RWPE1 (cell line): ENCODE measurements around the gene CTDSP1.

Source experiments
- CTCF ChIA-PET: fragments of 350-600 bp; sonication (Branson Sonifier 250); formaldehyde crosslinking; extraction: SDS; loops from one replicate; lab custom pipeline; 2021; lab: Yijun Ruan, JAX
- POLR2A ChIA-PET: fragments of 400-600 bp; formaldehyde crosslinking; extraction: SDS; loops from one replicate; lab custom pipeline; 2020; ENCODE audit warnings: antibody characterized with exemption; ENCODE audit not compliant: low non-redundant PET; lab: Yijun Ruan, JAX
- DNase-seq: peaks from one replicate; pipeline ENCODE4 v3.0.0; 2012; ENCODE audit warnings: low spot score
- H3K27ac ChIP-seq: fragments of 450-650 bp; 2 replicates; pipeline ENCODE4 v1.5.1; 2017
- TF ChIP-seq, protein P1 (sequence below): fragments of 450-650 bp; conservative IDR thresholded peaks from 2 replicates; pipeline ENCODE4 v1.5.1; 2017; ENCODE audit warnings: low read depth, mild to moderate bottlenecking

Gene CTDSP1

DNA sequence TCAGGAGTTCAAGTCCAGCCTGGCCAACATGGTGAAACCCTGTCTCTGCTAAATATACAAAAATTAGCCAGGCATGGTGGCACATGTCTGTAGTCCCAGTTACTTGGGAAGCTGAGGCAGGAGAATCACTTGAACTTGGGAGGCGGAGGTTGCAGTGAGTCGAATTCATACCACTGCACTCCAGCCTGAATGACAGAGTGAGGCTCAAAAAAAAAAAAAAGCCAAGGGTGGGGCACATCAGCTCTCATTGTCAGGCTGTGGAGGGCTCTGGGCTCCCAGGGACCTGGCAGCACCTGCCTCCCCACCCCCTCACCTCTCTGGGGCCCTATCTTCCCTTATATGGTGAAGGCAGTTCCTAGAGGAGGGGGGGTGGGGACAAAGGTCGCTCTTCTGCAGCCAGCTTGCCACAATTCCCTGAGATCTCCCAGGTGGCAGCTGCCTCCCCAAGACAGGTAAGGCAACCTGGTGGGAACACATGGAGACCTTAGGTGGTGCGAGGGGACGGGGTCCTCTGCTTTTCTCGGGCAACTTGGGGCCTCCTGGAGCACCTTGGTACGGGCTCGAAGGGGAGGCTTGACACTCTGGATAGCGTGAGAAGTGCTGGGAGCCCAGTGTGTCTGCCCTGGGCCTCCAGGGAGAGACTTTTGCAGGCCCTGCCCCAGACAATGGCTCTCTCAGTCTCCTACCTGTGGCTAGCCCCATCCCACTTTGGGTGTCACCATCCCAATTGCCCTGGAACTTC, 19.2 kb downstream of the CTDSP1 start, which contains the start of gene VIL1:
VIL1 (plus strand) TSS at position 407 of the 742 bp plus-strand sequence. CDS start 4,656 bp downstream, outside the sequence.
- no peak within 1 kb of the TSS for H3K27ac ChIP-seq
- ChIA-PET POLR2A (interaction anchor here (0.6 kb wide), 1 partner anchor 11 kb away, joined by 5 read pairs; no protein-coding TSS in a partner anchor), CTCF (no interaction called here)
- no peak for DNase-seq
- TF ChIP-seq, protein P1, sequence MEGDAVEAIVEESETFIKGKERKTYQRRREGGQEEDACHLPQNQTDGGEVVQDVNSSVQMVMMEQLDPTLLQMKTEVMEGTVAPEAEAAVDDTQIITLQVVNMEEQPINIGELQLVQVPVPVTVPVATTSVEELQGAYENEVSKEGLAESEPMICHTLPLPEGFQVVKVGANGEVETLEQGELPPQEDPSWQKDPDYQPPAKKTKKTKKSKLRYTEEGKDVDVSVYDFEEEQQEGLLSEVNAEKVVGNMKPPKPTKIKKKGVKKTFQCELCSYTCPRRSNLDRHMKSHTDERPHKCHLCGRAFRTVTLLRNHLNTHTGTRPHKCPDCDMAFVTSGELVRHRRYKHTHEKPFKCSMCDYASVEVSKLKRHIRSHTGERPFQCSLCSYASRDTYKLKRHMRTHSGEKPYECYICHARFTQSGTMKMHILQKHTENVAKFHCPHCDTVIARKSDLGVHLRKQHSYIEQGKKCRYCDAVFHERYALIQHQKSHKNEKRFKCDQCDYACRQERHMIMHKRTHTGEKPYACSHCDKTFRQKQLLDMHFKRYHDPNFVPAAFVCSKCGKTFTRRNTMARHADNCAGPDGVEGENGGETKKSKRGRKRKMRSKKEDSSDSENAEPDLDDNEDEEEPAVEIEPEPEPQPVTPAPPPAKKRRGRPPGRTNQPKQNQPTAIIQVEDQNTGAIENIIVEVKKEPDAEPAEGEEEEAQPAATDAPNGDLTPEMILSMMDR = no peak

DNA sequence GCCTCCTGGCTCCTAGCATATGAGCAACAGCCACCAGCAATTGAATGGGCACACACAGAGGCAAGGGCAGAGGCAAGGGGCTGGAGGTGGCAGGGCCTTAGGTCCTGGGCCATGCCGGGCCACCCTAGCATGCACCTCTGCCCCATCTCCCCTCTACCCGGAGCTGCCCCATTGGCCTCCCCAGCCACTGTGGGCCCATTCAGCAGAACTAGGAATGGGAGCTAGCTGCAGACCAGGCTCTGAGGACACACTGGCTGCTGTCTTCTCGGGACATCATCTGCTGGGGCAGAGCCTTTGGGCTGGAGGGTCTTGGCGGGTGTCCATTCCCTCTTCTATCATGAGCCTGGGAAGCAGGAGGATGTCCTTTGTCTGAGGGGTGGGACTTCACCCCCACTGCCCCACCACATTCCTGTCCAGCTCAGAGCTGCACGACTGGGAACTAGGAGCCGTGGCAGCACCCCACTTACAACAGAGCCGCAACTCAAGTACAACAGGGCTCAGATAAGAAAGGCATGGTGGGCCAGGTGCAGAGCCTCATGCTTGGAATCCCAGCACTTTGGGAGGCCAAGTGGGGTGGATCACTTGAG, 20.1 kb downstream of the CTDSP1 start:
- TF ChIP-seq, protein P1 = no peak
- ChIA-PET CTCF (no interaction called here), POLR2A (interaction anchor here (0.6 kb wide), 1 partner anchor 11 kb away, joined by 5 read pairs; no protein-coding TSS in a partner anchor)
- DNase-seq = no peak
- no peak overlapping the region for H3K27ac ChIP-seq

DNA sequence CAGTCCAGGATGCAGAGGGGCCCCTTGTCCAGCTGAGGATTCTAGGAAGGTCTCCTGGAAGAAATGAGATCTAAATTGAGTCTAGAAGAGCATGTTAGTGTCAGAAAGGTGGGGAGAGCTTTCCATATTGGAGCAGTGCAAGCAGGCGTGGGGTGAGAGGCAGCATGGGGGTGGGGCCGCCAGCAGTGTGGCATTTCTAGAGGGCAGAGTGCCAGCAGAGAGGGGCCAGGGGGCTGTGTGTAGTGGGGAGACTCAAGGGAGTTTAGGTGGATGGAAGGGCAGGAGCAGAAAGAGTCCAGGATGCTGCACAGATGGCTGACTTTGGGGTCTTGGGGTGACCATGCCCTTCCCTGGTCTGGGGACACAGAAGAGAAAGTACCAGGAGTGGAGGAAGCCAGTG, 21.4 kb downstream of the CTDSP1 start:
- DNase-seq = no peak
- H3K27ac ChIP-seq = no peak overlapping the region
- ChIA-PET CTCF (no interaction called here), POLR2A (no interaction called here)
- TF ChIP-seq, protein P1 = no peak

DNA sequence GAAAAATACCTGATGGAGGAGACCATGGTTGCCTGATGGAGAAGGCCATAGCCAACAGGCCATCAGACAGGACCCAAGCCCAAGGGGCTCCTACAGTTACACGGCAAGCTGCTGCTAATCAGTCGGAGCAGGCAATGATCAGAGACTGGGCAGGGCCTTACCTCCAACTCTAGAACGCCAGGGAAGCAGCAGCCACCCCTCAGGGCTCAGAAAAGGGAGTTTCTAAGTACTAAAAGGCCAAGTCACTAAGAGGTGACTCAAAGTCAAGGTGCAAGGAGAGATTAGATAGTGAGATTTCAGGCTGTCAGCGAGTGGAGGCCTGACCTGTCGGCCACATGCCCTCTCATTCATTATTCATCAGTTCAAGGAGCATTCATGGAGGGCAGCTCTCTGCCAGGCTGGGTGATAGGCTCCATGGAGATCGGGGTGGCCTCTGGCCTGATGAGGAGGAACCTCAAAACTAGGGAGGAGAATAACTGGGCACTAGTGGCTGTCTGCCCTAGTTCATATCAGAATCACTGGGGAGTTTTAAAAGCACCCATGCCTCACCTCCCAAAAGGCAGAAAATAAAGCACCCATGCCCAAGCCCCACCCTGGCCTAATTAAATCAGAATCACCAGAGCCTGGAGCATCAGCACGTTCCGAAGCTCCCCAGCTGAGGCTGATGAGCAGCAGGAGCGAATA, 22.9 kb downstream of the CTDSP1 start:
- POLR2A ChIA-PET = no interaction called here
- DNase-seq = no peak
- TF ChIP-seq, protein P1 = no peak
- CTCF ChIA-PET = interaction anchor here (0.6 kb wide), 1 partner anchor 44 kb away, joined by 3 read pairs; no protein-coding TSS in a partner anchor
- H3K27ac ChIP-seq = no peak overlapping the region

DNA sequence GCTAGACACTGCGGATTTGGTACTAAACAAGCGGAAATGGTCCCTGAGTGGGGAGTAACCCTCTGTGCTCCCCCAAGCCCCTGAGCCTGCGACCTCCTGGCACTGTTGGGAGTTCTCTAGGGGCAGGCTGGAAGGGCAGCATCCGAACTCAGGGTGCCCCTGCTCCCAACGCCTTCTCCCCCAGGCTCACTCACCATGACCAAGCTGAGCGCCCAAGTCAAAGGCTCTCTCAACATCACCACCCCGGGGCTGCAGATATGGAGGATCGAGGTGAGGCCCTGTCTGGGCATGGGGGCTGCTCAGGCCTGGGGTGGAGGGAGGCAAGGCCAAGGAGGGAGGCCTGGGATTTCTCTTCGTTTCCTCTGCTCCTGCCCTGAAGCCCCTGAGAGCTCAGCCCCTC, 23.9 kb downstream of the CTDSP1 start:
- no peak overlapping the region for H3K27ac ChIP-seq
- ChIA-PET POLR2A (no interaction called here), CTCF (interaction anchor here (0.6 kb wide), 1 partner anchor 43 kb away, joined by 3 read pairs; no protein-coding TSS in a partner anchor)
- no peak for DNase-seq
- TF ChIP-seq, protein P1 = no peak

DNA sequence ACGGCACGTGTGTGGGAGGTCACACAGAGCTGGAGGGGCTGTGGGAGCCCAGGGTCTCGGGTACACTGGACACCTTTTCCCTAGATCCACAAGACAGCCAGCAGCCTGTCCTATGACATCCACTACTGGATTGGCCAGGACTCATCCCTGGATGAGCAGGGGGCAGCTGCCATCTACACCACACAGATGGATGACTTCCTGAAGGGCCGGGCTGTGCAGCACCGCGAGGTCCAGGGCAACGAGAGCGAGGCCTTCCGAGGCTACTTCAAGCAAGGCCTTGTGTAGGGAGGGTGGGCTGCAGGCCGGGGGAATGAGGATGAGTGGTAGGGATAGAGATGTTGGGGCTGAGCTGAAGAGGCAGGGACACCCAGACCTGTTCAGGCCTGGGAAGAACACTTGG, 25.9 kb downstream of the CTDSP1 start:
- ChIA-PET CTCF (no interaction called here), POLR2A (no interaction called here)
- H3K27ac ChIP-seq = no peak overlapping the region
- DNase-seq = no peak
- TF ChIP-seq, protein P1 = no peak
